GM19328 (cell line): Measurements from ENCODE around the gene MFRP.

Source experiments
- ATAC-seq: cut with Tn5 transposase; IDR thresholded peaks from one replicate; pipeline ENCODE4 v1.9.1; 2021; ENCODE audit warnings: mild to moderate bottlenecking, moderate library complexity; ENCODE audit not compliant: unreplicated experiment

The MFRP gene

GRCh38 chr11:119359365-119360214 lies 13.1 kb upstream of the MFRP start:
- no peak for ATAC-seq

- ATAC-seq, result no peak
These were observed 10.6 kb upstream of the MFRP start for GRCh38 chr11:119357074-119357473.

- no peak for ATAC-seq
These were observed 10.0 kb upstream of the MFRP start for GRCh38 chr11:119356349-119357031.

GRCh38 chr11:119355091-119355843 lies 8.8 kb upstream of the MFRP start:
- ATAC-seq, result no peak

- ATAC-seq, result no peak
These were observed 6.4 kb upstream of the MFRP start for GRCh38 chr11:119352857-119353260.

GRCh38 chr11:119351232-119351631 lies 4.7 kb upstream of the MFRP start:
- ATAC-seq, result no peak

- no peak for ATAC-seq
These were observed 3.8 kb upstream of the MFRP start for GRCh38 chr11:119350302-119350701.

GRCh38 chr11:119347940-119348605 lies 1.6 kb upstream of the MFRP start:
- no peak for ATAC-seq

- no peak for ATAC-seq
These were observed 737 bp upstream of the MFRP start for GRCh38 chr11:119347242-119347641.

- no peak for ATAC-seq
These were observed 820 bp downstream of the MFRP start for GRCh38 chr11:119345685-119346084.

GRCh38 chr11:119344291-119345010 lies 2.1 kb downstream of the MFRP start:
- no peak for ATAC-seq

GRCh38 chr11:119343726-119344125 lies 2.8 kb downstream of the MFRP start:
- no peak for ATAC-seq

- ATAC-seq, result no peak
These were observed 4.0 kb downstream of the MFRP start for GRCh38 chr11:119342362-119343130.

GRCh38 chr11:119342023-119342300 lies 4.5 kb downstream of the MFRP start:
- no peak for ATAC-seq

- no peak for ATAC-seq
These were observed 5.1 kb downstream of the MFRP start for GRCh38 chr11:119341222-119342022.

- ATAC-seq, result no peak
These were observed 5.9 kb downstream of the MFRP start, which contains the start of gene C1QTNF5 for GRCh38 chr11:119340335-119341221. Gene C1QTNF5 (minus strand): TSS chr11:119340883. CDS start chr11:119340397, 486 bp downstream.

GRCh38 chr11:119339589-119340334 lies 6.7 kb downstream of the MFRP start:
- no peak for ATAC-seq
